Kidney (tissue), 14 donors: Measurements from ENCODE around the gene MAT2A. TPM values are rescaled to one million over a fixed set of nuclear protein-coding genes. Genes with fewer than 3 reads are reported as not detected.

Experiments used
- DNase-seq, 5 donors: peaks; one replicate each; pipeline ENCODE4 v3.0.0-alpha.2; 2013 to 2020
- FAIRE-seq: peaks from 2 replicates; lab custom pipeline; 2012; peaks lifted over from hg19 to GRCh38; lab: Jason Lieb, UNC
- H3K27ac ChIP-seq, 2 donors: one replicate each; pipeline ENCODE4 v1.7.0; 2013; ENCODE audit warnings: low read depth in 2 of 2, low read length in 2 of 2, inconsistent platforms in 1 of 2
- H3K27me3 ChIP-seq: one replicate; pipeline ENCODE4 v1.7.1; 2013; ENCODE audit warnings: low read length, inconsistent platforms; ENCODE audit not compliant: control insufficient read depth, insufficient read depth
- H3K36me3 ChIP-seq, 3 donors: one replicate each; pipeline versions ENCODE4 v1.7.0 to v1.7.1; 2013; ENCODE audit warnings: low read length in 3 of 3, control low read depth in 1 of 3, inconsistent platforms in 1 of 3; ENCODE audit not compliant: insufficient read depth in 3 of 3, control insufficient read depth in 2 of 3
- H3K4me1 ChIP-seq, 3 donors: one replicate each; pipeline versions ENCODE4 v1.7.0 to v1.7.1; 2013; ENCODE audit warnings: low read length in 3 of 3, inconsistent platforms in 1 of 3, low read depth in 1 of 3; ENCODE audit not compliant: control insufficient read depth in 2 of 3, insufficient read depth in 2 of 3
- H3K4me3 ChIP-seq, 3 donors: one replicate each; pipeline versions ENCODE4 v1.7.0 to v1.8.1; 2013; ENCODE audit warnings: low read length in 3 of 3, control low read depth in 1 of 3, inconsistent platforms in 1 of 3
- H3K9ac ChIP-seq, 3 donors: one replicate each; pipeline versions ENCODE4 v1.7.0 to v1.7.1; 2013; ENCODE audit warnings: low read length in 3 of 3, control low read depth in 1 of 3, inconsistent platforms in 1 of 3
- H3K9me3 ChIP-seq, 3 donors: one replicate each; pipeline versions ENCODE4 v1.7.0 to v1.7.1; 2013; ENCODE audit warnings: low read length in 3 of 3, control low read depth in 1 of 3, inconsistent platforms in 1 of 3; ENCODE audit not compliant: control insufficient read depth in 2 of 3, insufficient read depth in 1 of 3
- intact Hi-C: fragments of 100-400 bp; cut with DNase I; formaldehyde crosslinking; loops from one replicate; pipeline ENCODE4 v1.11.1; 2022
- polyA plus RNA-seq: library from polyadenylated mRNA; stranded (reverse); fragments of 350-450 nt; fragmentation: Illumina TruSeq; extraction: RNeasy Lipid Tissue Mini Kit (QIAGEN cat#74804); gene quantifications from one replicate; pipeline ENCODE4 v1.2.3, GENCODE V29; 2014; ENCODE audit warnings: low read depth, low replicate concordance; ENCODE audit not compliant: insufficient read depth
- total RNA-seq: library from RNA; stranded (reverse); fragmentation: NEBNext Ultra II Directional; extraction: Animal tissue kit (Norgen Biotek cat#: 25700); gene quantifications from one replicate; pipeline ENCODE4 v1.2.1, GENCODE V29; 2021
- TF ChIP-seq, protein P1 (sequence below): IDR thresholded peaks from 3 replicates; pipeline ENCODE4 v1.5.1; 2012; ENCODE audit warnings: mild to moderate bottlenecking, moderate library complexity, borderline replicate concordance; ENCODE audit not compliant: insufficient read depth; ENCODE audit errors: extremely low read depth
- donor health status: control.
- donor health status: control.
- donor health status: control.
- donor health status: control.
- donor health status: control.
- donor health status: DM: yes; HTN: yes; CAD: no.
- donor health status: Normal renal cell carcinoma (clear cell type).

Gene MAT2A
- total and polyA plus RNA-seq, 2 donors from 2014 or later: 155 to 300 TPM

DNA sequence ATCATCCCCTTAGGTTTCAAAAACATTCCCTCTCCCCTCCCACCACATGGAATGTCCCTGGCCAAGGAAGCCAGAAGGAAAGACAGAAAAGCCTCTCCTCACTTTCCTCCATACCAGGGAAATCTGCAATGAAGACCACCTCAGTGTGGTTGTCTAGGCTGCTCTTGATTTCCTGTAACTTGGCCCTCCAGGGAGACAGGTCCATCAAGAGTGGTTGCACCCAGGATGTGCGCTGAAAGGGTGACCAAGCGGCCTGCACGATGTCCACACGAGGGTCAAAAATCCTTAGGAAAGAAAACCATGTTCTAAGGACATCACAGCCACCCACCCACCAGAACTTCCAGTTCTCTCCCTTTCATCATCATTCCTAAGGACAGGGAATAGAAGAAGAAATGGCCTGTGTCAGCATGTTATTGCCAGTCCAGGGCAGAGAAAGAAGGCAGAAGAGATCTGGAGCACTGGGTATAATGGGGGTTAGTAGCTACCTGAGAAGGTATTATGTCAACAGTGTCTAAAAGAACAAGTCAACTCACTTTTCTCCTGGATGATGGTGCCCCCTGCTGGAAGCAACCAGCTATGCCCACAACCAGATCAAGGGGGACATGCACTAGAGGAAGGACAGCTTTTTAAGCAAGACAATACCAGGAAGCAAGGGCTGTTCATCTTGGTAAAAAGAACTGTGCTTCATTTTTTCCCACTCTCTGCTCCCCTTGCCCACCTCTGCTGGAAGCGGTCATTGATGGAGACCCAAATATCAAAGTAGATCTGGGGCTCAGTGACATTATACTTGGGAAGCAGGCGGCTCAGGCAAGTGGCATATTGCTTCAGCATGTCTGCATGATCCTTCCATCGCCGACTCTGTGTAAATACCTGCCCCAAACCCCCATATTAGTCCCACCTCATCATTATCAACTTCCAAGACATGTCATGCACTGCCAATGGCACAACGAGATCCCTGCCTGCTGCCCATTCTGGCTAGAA lies 13.0 kb downstream of the MAT2A start:
- intact Hi-C loops: loop anchor here (5.0 kb wide), 1 partner anchor 130 kb away; no protein-coding TSS in a partner anchor

DNA sequence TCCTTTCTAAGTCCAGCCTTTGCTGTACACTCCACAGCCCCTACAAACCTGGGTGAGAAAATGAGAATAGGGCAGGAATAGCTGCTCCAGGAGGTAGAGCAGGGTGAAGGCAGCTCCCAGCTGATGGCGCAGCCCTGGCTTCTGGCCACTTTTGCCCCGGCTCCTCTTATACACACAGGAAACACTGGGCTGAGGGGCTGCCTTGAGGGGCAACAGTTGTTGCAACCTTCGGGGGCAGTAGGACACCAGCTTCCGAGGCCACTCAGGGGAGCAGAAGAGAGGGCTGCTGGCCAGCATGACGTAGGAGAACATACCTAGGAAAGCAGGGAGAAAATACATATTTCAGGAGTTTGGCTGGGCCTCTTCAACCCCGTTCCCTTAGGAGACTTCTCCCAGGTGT lies 14.2 kb downstream of the MAT2A start:
- Histone ChIP-seq H3K9me3 (no peaks in the 10 kb centered on the region), H3K9ac (no peak overlapping the region), H3K27ac (no peak overlapping the region), H3K4me1 (peaks cover 0 to 8% (median 0%) of the 10 kb centered on the region in 3 donors), H3K27me3 (no peaks in the 10 kb centered on the region), H3K4me3 (no peak overlapping the region), H3K36me3 (peaks cover 11 to 48% (median 28%) of the 10 kb centered on the region in 3 donors)
- DNase-seq (no peak), FAIRE-seq (no peak)
- intact Hi-C loops: loop anchor here (5.0 kb wide), 1 partner anchor 131 kb away; no protein-coding TSS in a partner anchor
- TF ChIP-seq, protein P1, sequence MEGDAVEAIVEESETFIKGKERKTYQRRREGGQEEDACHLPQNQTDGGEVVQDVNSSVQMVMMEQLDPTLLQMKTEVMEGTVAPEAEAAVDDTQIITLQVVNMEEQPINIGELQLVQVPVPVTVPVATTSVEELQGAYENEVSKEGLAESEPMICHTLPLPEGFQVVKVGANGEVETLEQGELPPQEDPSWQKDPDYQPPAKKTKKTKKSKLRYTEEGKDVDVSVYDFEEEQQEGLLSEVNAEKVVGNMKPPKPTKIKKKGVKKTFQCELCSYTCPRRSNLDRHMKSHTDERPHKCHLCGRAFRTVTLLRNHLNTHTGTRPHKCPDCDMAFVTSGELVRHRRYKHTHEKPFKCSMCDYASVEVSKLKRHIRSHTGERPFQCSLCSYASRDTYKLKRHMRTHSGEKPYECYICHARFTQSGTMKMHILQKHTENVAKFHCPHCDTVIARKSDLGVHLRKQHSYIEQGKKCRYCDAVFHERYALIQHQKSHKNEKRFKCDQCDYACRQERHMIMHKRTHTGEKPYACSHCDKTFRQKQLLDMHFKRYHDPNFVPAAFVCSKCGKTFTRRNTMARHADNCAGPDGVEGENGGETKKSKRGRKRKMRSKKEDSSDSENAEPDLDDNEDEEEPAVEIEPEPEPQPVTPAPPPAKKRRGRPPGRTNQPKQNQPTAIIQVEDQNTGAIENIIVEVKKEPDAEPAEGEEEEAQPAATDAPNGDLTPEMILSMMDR: no peak

More for the DNA sequence above, 13.0 kb downstream of the MAT2A start:
- no peak overlapping the region for H3K4me3 ChIP-seq
- peaks cover 11 to 43% (median 25%) of the 10 kb centered on the region in 3 donors for H3K36me3 ChIP-seq
- no peak overlapping the region for H3K9ac ChIP-seq
- no peaks in the 10 kb centered on the region for H3K27me3 ChIP-seq
- no peak for FAIRE-seq
- no peaks in the 10 kb centered on the region for H3K9me3 ChIP-seq
- H3K4me1 ChIP-seq: peaks cover 0 to 8% (median 0%) of the 10 kb centered on the region in 3 donors
- TF ChIP-seq, protein P1: peak; percentile 96
- H3K27ac ChIP-seq: no peak overlapping the region
- peak; percentile 87 to 91 (median 88) for DNase-seq

DNA sequence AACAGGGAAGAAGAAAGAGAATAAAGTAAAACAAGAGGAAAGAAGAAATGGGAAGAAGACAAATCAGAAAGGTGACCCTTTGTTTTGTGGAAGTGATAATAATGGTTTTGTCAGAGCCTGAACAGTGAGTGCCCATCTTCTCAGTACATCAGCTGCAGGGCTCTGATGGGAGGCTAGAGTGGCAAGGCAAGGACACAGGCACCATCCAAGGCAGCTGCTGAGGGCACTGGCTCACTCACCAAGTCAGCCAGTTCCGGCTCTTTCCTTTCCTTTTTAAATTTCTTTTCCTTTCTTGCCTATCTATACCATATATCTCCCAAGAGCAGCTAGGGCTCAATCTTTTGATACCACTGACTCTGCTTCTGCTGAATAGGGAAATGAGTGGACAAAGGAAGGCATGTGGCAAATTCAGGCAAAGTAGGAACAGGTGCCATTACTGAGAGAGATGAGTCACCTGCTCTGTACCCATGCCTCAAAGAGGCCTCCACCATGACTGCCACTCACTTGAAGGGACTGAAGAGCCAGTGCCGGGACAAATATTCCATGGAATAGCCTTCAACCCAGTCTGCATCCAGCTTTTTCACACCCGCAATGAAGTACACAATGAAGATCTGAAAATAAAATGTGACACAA lies 16.1 kb downstream of the MAT2A start:
- H3K9me3 ChIP-seq: no peaks in the 10 kb centered on the region
- DNase-seq: no peak
- intact Hi-C loops: loop anchor here (5.0 kb wide), 1 partner anchor 133 kb away; no protein-coding TSS in a partner anchor
- peaks cover 0 to 6% (median 3%) of the 10 kb centered on the region in 3 donors for H3K4me1 ChIP-seq
- no peaks in the 10 kb centered on the region for H3K27me3 ChIP-seq
- H3K9ac ChIP-seq: no peak overlapping the region
- no peak for FAIRE-seq
- H3K4me3 ChIP-seq: no peak overlapping the region
- peaks cover 9 to 54% (median 27%) of the 10 kb centered on the region in 3 donors for H3K36me3 ChIP-seq
- TF ChIP-seq, protein P1: no peak
- no peak overlapping the region for H3K27ac ChIP-seq
